Astrocyte of the spinal cord (primary cell): ENCODE results near the gene FGF1.

Experiments used
- DNase-seq: peaks from one replicate; pipeline ENCODE4 v3.0.0; 2011; ENCODE audit warnings: low read depth, low spot score
- H3K4me3 ChIP-seq: 2 replicates; pipeline ENCODE4 v1.5.1; 2011; ENCODE audit warnings: low read depth, mild to moderate bottlenecking, low read length, moderate library complexity
- CTCF ChIP-seq: IDR thresholded peaks from 2 replicates; pipeline ENCODE4 v1.5.1; 2012; ENCODE audit warnings: low read depth, mild to moderate bottlenecking, low read length, inconsistent platforms
- in situ Hi-C: cut with HindIII; loops from 2 replicates; pipeline ENCODE4 v1.10.0; 2017; ENCODE audit warnings: low sequenced_read_pairs

Gene FGF1

GRCh38 chr5:142671801-142672200 lies 14.1 kb downstream of the FGF1 start:
- peak; percentile 81 for DNase-seq
- H3K4me3 ChIP-seq: no peak overlapping the region
- in situ Hi-C loops: no loop called here
- no peak for TF ChIP-seq CTCF

DNA sequence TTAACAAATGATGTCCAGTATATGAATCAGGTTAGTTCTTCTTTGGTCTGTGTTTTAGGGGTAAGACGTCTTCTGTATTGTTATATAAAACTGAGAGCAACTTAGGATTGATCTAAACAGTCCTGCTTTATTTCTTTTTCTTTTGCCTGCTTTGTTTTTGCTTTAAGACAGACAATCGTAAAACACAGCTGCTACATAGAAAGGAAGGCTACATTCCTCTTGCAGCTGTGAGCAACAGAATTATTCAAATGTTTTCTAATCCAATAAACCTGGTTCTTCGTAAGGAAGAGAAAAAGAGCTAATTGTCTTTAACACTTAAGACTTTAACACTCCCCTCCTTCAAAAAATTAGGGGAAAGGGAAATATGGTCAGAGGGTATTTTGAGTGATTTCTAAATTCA lies 14.6 kb downstream of the FGF1 start:
- in situ Hi-C loops: no loop called here
- no peak for DNase-seq
- no peak overlapping the region for H3K4me3 ChIP-seq
- TF ChIP-seq CTCF: no peak

- in situ Hi-C loops: no loop called here
- no peak for DNase-seq
- TF ChIP-seq CTCF: no peak
Measured at GRCh38 chr5:142670804-142671203, 15.1 kb downstream of the FGF1 start.

DNA sequence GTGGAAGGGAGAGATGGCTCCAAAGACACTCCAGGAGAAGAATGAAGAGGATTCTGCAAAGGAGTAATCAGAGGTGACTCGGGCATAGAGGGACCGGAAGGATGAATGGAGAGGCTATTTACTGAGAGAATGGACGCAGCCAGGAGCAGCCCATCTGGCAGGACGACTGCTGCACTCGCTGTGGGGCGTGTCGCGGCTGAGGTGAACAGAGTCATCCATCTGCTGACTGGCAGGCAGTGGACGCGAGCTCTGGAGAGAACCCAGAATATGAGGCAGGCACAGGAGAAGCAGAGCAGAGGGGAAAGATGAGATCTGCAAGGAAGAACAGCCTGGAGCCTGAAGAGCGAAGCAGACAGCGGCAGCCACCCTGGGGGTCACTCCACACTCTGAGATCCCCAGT lies 16.4 kb downstream of the FGF1 start:
- no peak for TF ChIP-seq CTCF
- in situ Hi-C loops: no loop called here
- no peak for DNase-seq
- H3K4me3 ChIP-seq: no peak overlapping the region

More at GRCh38 chr5:142670804-142671203, 15.1 kb downstream of the FGF1 start:
- no peak overlapping the region for H3K4me3 ChIP-seq

DNA sequence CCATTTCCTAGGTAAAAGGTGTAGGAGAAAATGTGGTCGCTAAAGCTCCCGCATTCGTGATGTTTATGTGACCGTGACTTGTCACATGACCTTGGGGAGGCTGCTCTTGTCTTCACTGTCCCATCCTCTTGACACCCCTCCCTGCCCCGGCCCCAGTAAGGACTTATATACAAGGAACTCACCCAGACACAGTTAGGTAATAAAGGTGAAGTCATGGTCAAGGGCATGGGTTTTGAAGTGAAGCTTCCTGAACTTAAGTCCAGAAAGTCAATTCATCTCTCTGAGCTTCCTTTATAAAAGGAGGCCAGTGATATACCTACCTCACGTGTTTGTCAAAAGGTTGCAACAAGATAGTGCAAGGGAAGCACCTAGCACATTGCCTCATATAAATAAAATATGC lies 17.6 kb downstream of the FGF1 start:
- DNase-seq: no peak
- in situ Hi-C loops: no loop called here
- no peak for TF ChIP-seq CTCF
- H3K4me3 ChIP-seq: no peak overlapping the region

DNA sequence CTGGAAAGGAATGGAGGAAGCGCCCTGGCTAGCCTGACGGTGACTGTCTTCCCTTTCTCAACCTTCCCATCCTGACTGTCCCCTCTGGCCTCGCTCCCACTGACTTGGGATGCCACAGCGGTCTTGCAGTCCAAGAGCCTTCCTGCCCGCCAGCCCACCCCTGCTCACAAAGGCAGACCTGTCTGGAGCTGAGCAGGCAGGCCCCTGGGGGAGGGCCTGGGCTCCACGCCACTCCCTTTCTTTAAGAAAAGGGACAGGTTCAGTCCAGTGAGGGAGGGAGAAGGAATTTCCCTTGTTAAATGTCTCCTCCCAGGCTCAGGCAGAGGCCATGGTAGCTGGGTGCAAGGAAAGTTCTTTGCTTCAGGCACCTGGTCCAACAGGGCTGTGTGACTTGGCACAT lies 18.1 kb downstream of the FGF1 start:
- DNase-seq: no peak
- TF ChIP-seq CTCF: no peak
- in situ Hi-C loops: no loop called here
- H3K4me3 ChIP-seq: no peak overlapping the region

DNA sequence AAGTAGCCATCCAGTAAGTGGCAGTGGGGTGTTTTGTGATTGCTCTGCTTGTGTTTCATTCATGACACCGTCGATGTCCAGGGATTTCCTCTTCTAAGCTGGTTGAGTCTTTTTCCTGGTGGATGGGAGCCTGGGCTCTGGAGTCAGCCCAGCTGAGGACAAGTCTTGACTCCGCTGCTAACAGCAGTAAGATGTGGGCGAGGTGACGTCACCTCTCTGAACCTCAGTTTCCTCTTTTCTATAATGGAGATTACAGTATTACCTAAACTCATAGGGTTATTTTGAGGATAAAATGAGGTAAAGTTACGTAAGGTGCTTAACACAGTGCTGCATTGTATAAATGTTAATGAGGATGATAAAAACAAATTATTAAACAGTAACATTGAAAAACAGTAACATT lies 21.3 kb downstream of the FGF1 start:
- DNase-seq: no peak
- no peak overlapping the region for H3K4me3 ChIP-seq
- TF ChIP-seq CTCF: no peak
- in situ Hi-C loops: no loop called here
